ENCODE measurements around the gene FAM114A2. TPM values are rescaled to one million over a fixed set of nuclear protein-coding genes. Genes with fewer than 3 reads are reported as not detected.

Gene FAM114A2
- total and polyA plus RNA-seq, 11 donors = 6.1 to 39.0 (median 33.4) TPM

GRCh38 chr5:154005648-154006047, 33.1 kb downstream of the FAM114A2 start:
- Histone ChIP-seq H3K4me1 (peaks cover 0 to 32% (median 18%) of the 10 kb centered on the region in 12 donors), H3K4me3 (no peak overlapping the region), H3K36me3 (peaks cover 0 to 29% (median 19%) of the 10 kb centered on the region in 9 donors), H3K9me3 (no peaks in the 10 kb centered on the region), H3K27ac (peak overlapping the region in 8 of 12 donors; percentile 3 to 89 (median 31)), H3K27me3 (no peaks in the 10 kb centered on the region)
- no peak for TF ChIP-seq CTCF (IDR thresholded peaks at IDR 0.05)
- TF ChIP-seq POLR2A (IDR thresholded peaks at IDR 0.05) = no peak
- DNase-seq = no peak
- WGBS, 4 donors = 92 to 100% (median 95%) methylated on average over 1 of the region's 1 CpG
- no peak for ATAC-seq
- intact Hi-C loops (cut with DNase I) = no loop called here

GRCh38 chr5:154002511-154003020, 36.1 kb downstream of the FAM114A2 start:
- Histone ChIP-seq H3K4me3 (no peak overlapping the region), H3K27me3 (no peaks in the 10 kb centered on the region), H3K27ac (peak overlapping the region; percentile 66 to 89 (median 82)), H3K4me1 (peaks cover 0 to 27% (median 14%) of the 10 kb centered on the region in 12 donors), H3K36me3 (peaks cover 0 to 36% (median 24%) of the 10 kb centered on the region in 9 donors), H3K9me3 (no peaks in the 10 kb centered on the region)
- intact Hi-C loops (cut with DNase I) = loop anchor here in 2 of 10 donors (2.0 to 5.0 kb wide), 2 partner anchors 35 to 36 kb away; partner anchors contain the start of genes FAM114A2 (in 2 of the 2) and MFAP3 (in 2 of the 2)
- WGBS, 4 donors = 43 to 61% (median 53%) methylated on average over 7 of the region's 7 CpGs
- ATAC-seq = peak in 1 of 4 donors; percentile 45
- TF ChIP-seq POLR2A (IDR thresholded peaks at IDR 0.05) = no peak
- TF ChIP-seq CTCF (IDR thresholded peaks at IDR 0.05) = no peak
- DNase-seq = no peak

GRCh38 chr5:154002093-154002492, 36.6 kb downstream of the FAM114A2 start:
- Histone ChIP-seq H3K27me3 (no peaks in the 10 kb centered on the region), H3K27ac (peak overlapping the region; percentile 71 to 89 (median 82)), H3K4me1 (peaks cover 0 to 27% (median 14%) of the 10 kb centered on the region in 12 donors), H3K36me3 (peaks cover 0 to 41% (median 29%) of the 10 kb centered on the region in 9 donors), H3K9me3 (no peaks in the 10 kb centered on the region), H3K4me3 (no peak overlapping the region)
- peak in 4 of 5 donors; percentile 34 to 74 (median 62) for DNase-seq
- TF ChIP-seq POLR2A (IDR thresholded peaks at IDR 0.05) = peak in 1 of 2 donors; percentile 23
- TF ChIP-seq CTCF (IDR thresholded peaks at IDR 0.05) = no peak
- intact Hi-C loops (cut with DNase I) = loop anchor here in 2 of 10 donors (2.0 to 5.0 kb wide), 2 partner anchors 35 to 37 kb away; partner anchors contain the start of genes FAM114A2 (in 2 of the 2) and MFAP3 (in 2 of the 2)
- 37 to 50% (median 41%) methylated on average over 4 of the region's 4 CpGs for WGBS, 4 donors
- peak; percentile 90 to 95 (median 93) for ATAC-seq

GRCh38 chr5:154000703-154001102, 38.0 kb downstream of the FAM114A2 start:
- H3K36me3 ChIP-seq = peaks cover 0 to 55% (median 40%) of the 10 kb centered on the region in 9 donors
- peak overlapping the region in 10 of 12 donors; percentile 48 to 89 (median 82) for H3K27ac ChIP-seq

More at GRCh38 chr5:154000703-154001102, 38.0 kb downstream of the FAM114A2 start:
- Histone ChIP-seq H3K4me3 (no peak overlapping the region), H3K4me1 (peaks cover 0 to 27% (median 14%) of the 10 kb centered on the region in 12 donors), H3K9me3 (no peaks in the 10 kb centered on the region), H3K27me3 (no peaks in the 10 kb centered on the region)
- ATAC-seq (no peak), DNase-seq (no peak)
- intact Hi-C loops (cut with DNase I) = loop anchor here in 1 of 10 donors (5.0 kb wide), 1 partner anchor 37 kb away; the partner anchor contains the start of genes FAM114A2 and MFAP3
- TF ChIP-seq POLR2A (IDR thresholded peaks at IDR 0.05) (no peak), CTCF (IDR thresholded peaks at IDR 0.05) (no peak)

Data from heart left ventricle (tissue), 16 donors.